GM12878 (cell line): ENCODE data around the gene DNAJC18. TPM values are rescaled to one million over a fixed set of nuclear protein-coding genes. Genes with fewer than 3 reads are reported as not detected.

Experiments
- CBFB ChIP-seq: IDR thresholded peaks from 2 replicates; pipeline ENCODE4 v1.6.1; 2016; ENCODE audit warnings: antibody characterized with exemption, low read depth
- CHD4 ChIP-seq: fragments of 200-600 bp; sonication (generic); IDR thresholded peaks from 2 replicates; pipeline ENCODE4 v1.6.1; 2016; ENCODE audit warnings: mild to moderate bottlenecking
- EGR1 ChIP-seq, 2 experiments: IDR thresholded peaks; 1 replicate in 1 of 2; 2 replicates in 1 of 2; pipeline ENCODE4 v1.6.1; 2011 to 2012; ENCODE audit warnings: low read depth in 2 of 2, low read length in 2 of 2, borderline replicate concordance in 1 of 2, mild to moderate bottlenecking in 1 of 2, moderate library complexity in 1 of 2
- ELK1 ChIP-seq: IDR thresholded peaks from 2 replicates; pipeline ENCODE4 v1.6.1; 2012; ENCODE audit warnings: low read depth, low read length, improper control_type of control experiment
- EP300 ChIP-seq, 2 experiments: fragments of 150-350 bp in 1 of 2; IDR thresholded peaks; 2 replicates each; pipeline ENCODE4 v1.6.1; 2011 to 2012; ENCODE audit warnings: low read depth in 2 of 2, low read length in 2 of 2, borderline replicate concordance in 1 of 2, improper control_type of control experiment in 1 of 2, inconsistent platforms in 1 of 2; ENCODE audit not compliant: control insufficient read depth in 1 of 2
- ESRRA ChIP-seq: IDR thresholded peaks from 2 replicates; pipeline ENCODE4 v1.6.1; 2012; ENCODE audit warnings: mild to moderate bottlenecking, low read length, improper control_type of control experiment
- GABPA ChIP-seq: IDR thresholded peaks from 2 replicates; pipeline ENCODE4 v1.6.1; 2014; ENCODE audit warnings: antibody characterized with exemption, low read depth, mild to moderate bottlenecking, inconsistent platforms
- HDGF ChIP-seq: fragments of 450-650 bp; IDR thresholded peaks from 2 replicates; pipeline ENCODE4 v1.6.1; 2016; ENCODE audit warnings: antibody characterized with exemption
- IKZF2 ChIP-seq, 2 experiments: fragments of 450-650 bp; IDR thresholded peaks; 2 replicates each; pipeline ENCODE4 v1.6.1; 2017; ENCODE audit warnings: mild to moderate bottlenecking in 2 of 2, moderate library complexity in 2 of 2
- JUND ChIP-seq: IDR thresholded peaks from 2 replicates; pipeline ENCODE4 v1.6.1; 2012; ENCODE audit warnings: low read depth, mild to moderate bottlenecking, low read length, improper control_type of control experiment, moderate library complexity
- MTA2 ChIP-seq: fragments of 450-650 bp; IDR thresholded peaks from 2 replicates; pipeline ENCODE4 v1.6.1; 2016; ENCODE audit warnings: low read depth, mild to moderate bottlenecking, moderate library complexity
- NR2C1 ChIP-seq: fragments of 450-650 bp; IDR thresholded peaks from 2 replicates; pipeline ENCODE4 v1.6.1; 2017; ENCODE audit warnings: antibody characterized with exemption, mild to moderate bottlenecking, moderate library complexity
- PAX5 ChIP-seq: IDR thresholded peaks from 2 replicates; pipeline ENCODE4 v1.6.1; 2011; ENCODE audit warnings: low read depth, low read length, borderline replicate concordance
- RAD51 ChIP-seq: fragments of 450-650 bp; IDR thresholded peaks from 2 replicates; pipeline ENCODE4 v1.6.1; 2016; ENCODE audit warnings: moderate library complexity, mild to moderate bottlenecking, inconsistent platforms
- RELB ChIP-seq: fragments of 450-650 bp; IDR thresholded peaks from 2 replicates; pipeline ENCODE4 v1.6.1; 2017; ENCODE audit warnings: low read depth, mild to moderate bottlenecking, moderate library complexity
- SIX5 ChIP-seq: IDR thresholded peaks from 2 replicates; pipeline ENCODE4 v1.6.1; 2011; ENCODE audit warnings: mild to moderate bottlenecking, low read depth, low read length, moderate library complexity; ENCODE audit not compliant: severe bottlenecking
- SMAD1 ChIP-seq: fragments of 450-650 bp; IDR thresholded peaks from 2 replicates; pipeline ENCODE4 v1.6.1; 2018; ENCODE audit warnings: mild to moderate bottlenecking, low read depth; ENCODE audit not compliant: partially characterized antibody
- ZBTB33 ChIP-seq: fragments of 450-650 bp; IDR thresholded peaks from 2 replicates; pipeline ENCODE4 v1.6.1; 2017; ENCODE audit warnings: mild to moderate bottlenecking
- ZNF217 ChIP-seq: fragments of 450-650 bp; IDR thresholded peaks from 2 replicates; pipeline ENCODE4 v1.6.1; 2017; ENCODE audit warnings: antibody characterized with exemption, mild to moderate bottlenecking
- polyA plus RNA-seq, 11 experiments: library from polyadenylated mRNA; depleted of rRNA in 4 of 11; unstranded in 6 of 11; stranded (reverse) in 5 of 11; fragments of >200 nt; fragmentation: Nextera tagmentation in 4 of 11; fragmentation: Illumina TruSeq in 1 of 11; extraction: Ambion mirVana in 4 of 11; extraction: Trizol in 1 of 11; gene quantifications; 1 replicate in 1 of 11; 2 replicates in 10 of 11; pipeline versions ENCODE4 v1.2.1 to v1.2.3, GENCODE V29; 2011 to 2016; ENCODE audit warnings: inconsistent platforms in 2 of 11, missing spikeins in 2 of 11, low read depth in 1 of 11
- total RNA-seq, 4 experiments: library from RNA; depleted of rRNA in 3 of 4; stranded (reverse); fragments of >200 nt in 3 of 4; fragmentation: Illumina TruSeq in 1 of 4; extraction: Trizol in 1 of 4; gene quantifications; 2 replicates each; pipeline versions ENCODE4 v1.2.1 to v1.2.3, GENCODE V29; 2013 to 2021
- TF ChIP-seq, protein P1 (sequence below): fragments of 150-350 bp; IDR thresholded peaks from 2 replicates; pipeline ENCODE4 v1.6.1; 2016; ENCODE audit warnings: low read depth, low read length
- TF ChIP-seq, protein P2 (sequence below): IDR thresholded peaks from 2 replicates; pipeline ENCODE4 v1.6.1; 2011; ENCODE audit warnings: low read depth, low read length, improper control_type of control experiment, borderline replicate concordance

DNAJC18 gene
- total and polyA plus RNA-seq, 10 of the 15 experiments (the other 5 are each of a cell fraction or from before 2014, with no cell fraction given), result 6.4 to 26.7 (median 17.7) TPM

DNA sequence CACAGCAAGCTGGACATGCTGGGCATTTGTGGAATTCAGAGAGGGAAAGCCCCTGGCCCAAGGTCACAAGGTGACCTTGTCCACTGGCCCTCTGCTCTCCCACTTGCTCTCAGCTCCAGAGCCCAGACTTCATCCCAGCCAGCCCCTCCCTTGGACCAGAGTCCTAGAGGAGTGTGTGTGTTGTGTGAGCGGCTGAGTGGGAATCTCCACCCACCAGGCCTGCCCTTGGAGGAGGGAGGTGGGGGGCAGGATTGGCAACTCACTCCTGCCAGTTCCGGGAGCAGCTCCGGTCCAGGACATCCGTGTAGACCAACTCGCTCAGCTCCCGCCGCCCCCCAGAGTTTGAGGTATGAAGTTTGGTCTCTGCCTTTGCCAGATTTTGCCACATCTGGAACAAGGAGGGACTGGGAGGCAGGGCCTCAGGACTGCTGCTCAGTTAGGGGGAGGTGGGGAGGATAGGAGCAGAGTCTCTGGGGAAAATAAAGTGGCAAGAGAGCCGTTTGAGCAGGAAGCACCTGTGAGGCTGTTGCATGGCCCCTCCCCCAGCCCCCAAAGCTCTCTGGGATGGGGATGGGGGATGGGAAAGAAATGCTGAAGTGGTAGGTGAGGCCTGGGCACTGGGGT lies 51.0 kb downstream of the DNAJC18 start (continued):
- TF ChIP-seq, protein P1, sequence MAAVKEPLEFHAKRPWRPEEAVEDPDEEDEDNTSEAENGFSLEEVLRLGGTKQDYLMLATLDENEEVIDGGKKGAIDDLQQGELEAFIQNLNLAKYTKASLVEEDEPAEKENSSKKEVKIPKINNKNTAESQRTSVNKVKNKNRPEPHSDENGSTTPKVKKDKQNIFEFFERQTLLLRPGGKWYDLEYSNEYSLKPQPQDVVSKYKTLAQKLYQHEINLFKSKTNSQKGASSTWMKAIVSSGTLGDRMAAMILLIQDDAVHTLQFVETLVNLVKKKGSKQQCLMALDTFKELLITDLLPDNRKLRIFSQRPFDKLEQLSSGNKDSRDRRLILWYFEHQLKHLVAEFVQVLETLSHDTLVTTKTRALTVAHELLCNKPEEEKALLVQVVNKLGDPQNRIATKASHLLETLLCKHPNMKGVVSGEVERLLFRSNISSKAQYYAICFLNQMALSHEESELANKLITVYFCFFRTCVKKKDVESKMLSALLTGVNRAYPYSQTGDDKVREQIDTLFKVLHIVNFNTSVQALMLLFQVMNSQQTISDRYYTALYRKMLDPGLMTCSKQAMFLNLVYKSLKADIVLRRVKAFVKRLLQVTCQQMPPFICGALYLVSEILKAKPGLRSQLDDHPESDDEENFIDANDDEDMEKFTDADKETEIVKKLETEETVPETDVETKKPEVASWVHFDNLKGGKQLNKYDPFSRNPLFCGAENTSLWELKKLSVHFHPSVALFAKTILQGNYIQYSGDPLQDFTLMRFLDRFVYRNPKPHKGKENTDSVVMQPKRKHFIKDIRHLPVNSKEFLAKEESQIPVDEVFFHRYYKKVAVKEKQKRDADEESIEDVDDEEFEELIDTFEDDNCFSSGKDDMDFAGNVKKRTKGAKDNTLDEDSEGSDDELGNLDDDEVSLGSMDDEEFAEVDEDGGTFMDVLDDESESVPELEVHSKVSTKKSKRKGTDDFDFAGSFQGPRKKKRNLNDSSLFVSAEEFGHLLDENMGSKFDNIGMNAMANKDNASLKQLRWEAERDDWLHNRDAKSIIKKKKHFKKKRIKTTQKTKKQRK, result no peak
- peak; percentile 41 to 74; a peak in 2 of 4 replicates for TF ChIP-seq EP300 (IDR thresholded peaks at IDR 0.05; ENCODE audit: borderline replicate concordance in 1 of 2, control insufficient read depth in 1 of 2, low read depth in 2 of 2, low read length in 2 of 2)
- TF ChIP-seq GABPA, result no peak
- TF ChIP-seq CHD4, result no peak
- no peak for TF ChIP-seq JUND
- no peak for TF ChIP-seq HDGF
- no peak for TF ChIP-seq ZBTB33
- TF ChIP-seq PAX5, result peak; percentile 44; the same call in 1 of the 2 replicates
- TF ChIP-seq CBFB, result peak; percentile 22; the same call in 1 of the 2 replicates
- peak; percentile 56; the same call in 1 of the 2 replicates for TF ChIP-seq RELB
- TF ChIP-seq NR2C1, result no peak
- no peak for TF ChIP-seq SIX5
- peak; percentile 32; the same call in 1 of the 2 replicates for TF ChIP-seq MTA2
- TF ChIP-seq, protein P2, sequence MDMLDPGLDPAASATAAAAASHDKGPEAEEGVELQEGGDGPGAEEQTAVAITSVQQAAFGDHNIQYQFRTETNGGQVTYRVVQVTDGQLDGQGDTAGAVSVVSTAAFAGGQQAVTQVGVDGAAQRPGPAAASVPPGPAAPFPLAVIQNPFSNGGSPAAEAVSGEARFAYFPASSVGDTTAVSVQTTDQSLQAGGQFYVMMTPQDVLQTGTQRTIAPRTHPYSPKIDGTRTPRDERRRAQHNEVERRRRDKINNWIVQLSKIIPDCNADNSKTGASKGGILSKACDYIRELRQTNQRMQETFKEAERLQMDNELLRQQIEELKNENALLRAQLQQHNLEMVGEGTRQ, result no peak
- TF ChIP-seq ESRRA, result peak; percentile 85; the same call in 1 of the 2 replicates
- TF ChIP-seq ZNF217, result no peak
- TF ChIP-seq SMAD1, result no peak
- peak; percentile 75 to 77; a peak in 3 of 4 replicates for TF ChIP-seq IKZF2 (IDR thresholded peaks at IDR 0.05)
- no peak for TF ChIP-seq ELK1
- 0 out of 3 replicates have a peak, but pooled peaks of 1 of the 2 experiments have one; percentile 19 for TF ChIP-seq EGR1 (IDR thresholded peaks at IDR 0.05; ENCODE audit: borderline replicate concordance in 1 of 2, low read depth in 2 of 2, low read length in 2 of 2)
- no peak for TF ChIP-seq RAD51
